ENCODE data around the gene NUAK1.

GRCh38 chr12:106112145-106112821 lies 26.5 kb downstream of the NUAK1 start:
- TF ChIP-seq CTCF (IDR thresholded peaks at IDR 0.05) (no peak), POLR2A (IDR thresholded peaks at IDR 0.05) (no peak)
